ENCODE results near the gene TBX2.
"Not testable (repeated sequence)": the region's sequence is repeated elsewhere in the genome, so short reads cannot be mapped to it uniquely, and the experiment has no call there.

TBX2 gene

DNA sequence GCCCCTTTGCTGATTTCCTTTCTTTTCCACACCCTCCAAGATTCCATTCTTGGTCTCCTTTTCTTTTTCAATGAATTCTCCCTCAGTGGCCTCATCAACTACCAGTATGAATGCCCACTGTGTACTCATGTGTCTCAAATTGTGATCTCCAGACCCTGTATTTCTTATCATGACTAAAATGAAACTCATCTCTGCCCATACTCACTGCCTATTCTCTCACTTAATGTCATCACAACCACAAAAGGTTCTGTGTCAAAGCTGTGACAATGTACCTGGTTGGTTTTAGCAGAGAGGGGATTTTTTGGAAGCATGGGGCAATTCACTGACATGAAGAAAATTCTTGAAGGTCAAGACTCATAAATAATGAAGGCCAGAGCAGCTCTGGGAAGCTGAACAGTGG is 41.1 kb downstream of the TBX2 start:
- no peak for DNase-seq

DNA sequence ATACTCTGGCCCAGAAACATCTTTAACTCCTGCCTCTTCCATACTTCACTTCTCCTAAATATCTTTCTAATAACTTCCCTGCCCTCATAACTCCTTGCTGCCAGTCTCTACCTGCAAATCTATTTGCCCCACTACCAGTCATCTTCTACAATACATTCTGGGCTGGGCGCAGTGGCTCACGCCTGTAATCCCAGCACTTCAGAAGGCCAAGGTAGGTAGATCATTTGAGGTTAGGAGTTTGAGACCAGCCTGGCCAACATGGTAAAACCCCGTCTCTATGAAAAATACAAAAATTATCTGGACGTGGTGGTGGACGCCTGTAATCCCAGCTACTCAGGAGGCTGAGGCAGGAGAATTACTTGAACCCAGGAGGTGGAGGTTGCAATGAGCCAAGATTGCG is 41.9 kb downstream of the TBX2 start:
- not testable (repeated sequence) for DNase-seq

DNA sequence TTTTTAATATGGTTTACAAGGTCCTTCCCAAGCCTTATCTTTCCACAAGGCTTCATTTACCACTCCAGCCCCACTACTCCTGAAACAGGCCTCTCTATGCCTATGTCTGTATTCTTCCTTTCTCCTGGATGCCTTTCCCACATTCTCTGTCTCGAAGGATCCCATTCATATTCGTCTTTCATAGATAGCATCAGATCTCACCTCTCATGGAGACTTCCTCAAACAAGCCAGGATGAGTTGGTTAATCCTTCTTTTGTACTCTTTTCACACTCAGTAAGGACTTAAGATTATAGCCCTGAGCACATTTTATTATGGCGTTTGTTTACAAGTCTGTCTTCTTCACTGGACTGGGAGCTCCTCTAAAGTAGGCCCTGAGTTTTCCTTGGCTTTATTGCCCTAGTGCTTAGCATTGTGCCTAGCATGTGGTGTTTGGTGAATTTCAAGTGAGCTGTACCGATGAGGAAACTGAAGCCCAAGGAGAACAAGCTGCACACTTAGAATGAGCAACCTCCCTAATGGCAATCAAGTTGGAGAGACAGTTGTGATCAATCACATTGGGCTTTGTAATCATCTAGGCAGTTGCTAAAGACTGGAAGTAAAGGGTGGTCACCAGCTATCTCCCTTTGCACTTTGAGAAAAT is 42.6 kb downstream of the TBX2 start:
- DNase-seq = no peak

DNA sequence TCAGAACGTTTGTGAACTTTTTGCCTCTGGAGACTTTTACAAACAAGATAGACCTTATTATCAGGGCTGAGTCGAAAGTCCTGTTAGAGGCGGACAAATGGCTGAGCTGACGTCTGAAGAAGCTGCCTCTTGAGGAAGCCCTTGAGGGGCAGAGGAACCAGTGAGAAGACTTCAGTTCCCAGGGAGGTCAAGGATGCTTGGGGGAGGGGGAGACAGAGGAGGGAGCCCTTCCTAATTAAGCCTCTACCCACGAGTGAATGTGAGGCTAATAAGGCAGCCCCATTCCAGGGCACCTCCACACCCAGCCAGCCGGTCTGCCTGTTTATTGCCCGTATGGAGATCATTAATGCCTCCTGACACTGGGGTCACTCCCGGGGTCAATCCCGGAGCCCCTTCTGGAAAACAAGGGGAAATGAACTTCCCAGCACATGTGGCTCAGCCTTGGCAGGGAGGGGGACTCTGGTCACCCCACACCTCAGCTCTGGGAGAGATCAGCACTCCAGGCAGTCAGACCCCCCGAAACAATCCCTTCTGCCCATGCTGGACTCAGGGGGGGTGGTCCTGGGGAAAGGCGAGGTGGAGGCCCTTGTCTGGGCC is 43.3 kb downstream of the TBX2 start:
- no peak for DNase-seq

DNA sequence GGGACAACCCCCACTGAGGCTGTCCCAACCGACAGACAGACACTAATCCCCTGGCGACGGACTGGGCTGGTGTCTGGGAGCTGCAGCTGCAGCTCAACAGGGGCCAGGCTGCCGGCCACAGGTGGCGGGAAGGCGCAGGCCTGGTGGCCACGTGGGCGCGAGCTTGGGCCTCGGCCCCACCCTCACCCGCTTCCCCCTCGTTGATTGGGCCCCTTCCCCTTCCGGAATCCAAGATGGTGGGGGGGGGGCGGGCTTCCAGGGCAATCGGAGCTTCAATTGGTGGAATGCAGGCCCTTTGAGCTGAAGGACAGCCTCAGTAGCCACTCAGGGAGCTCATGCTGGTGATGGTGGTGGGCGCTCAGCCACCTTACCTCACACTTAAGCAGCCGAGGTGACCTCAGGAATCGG is 43.8 kb downstream of the TBX2 start:
- no peak for DNase-seq

GRCh38 chr17:61444075-61444474 is 44.4 kb downstream of the TBX2 start:
- DNase-seq = no peak

DNA sequence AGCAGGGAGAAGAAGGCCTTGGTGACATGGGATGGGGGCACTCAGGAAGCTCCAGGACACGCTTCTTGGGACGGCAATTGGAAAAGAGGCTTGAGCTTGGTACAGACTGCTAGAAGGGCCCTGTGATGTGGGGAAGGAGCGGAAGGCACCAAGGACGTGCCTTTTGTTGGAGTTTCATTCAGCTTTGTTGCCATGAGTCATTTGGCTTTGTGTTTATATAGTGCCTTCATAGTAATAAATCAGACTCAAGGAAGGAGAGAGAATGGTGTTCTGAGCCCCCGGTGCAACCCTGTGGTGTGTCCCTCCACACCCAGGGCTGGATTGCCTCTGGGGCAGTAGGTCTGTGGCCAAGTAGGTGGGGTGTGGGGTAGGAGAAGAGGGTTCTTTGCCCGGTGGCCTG is 45.2 kb downstream of the TBX2 start:
- no peak for DNase-seq

DNA sequence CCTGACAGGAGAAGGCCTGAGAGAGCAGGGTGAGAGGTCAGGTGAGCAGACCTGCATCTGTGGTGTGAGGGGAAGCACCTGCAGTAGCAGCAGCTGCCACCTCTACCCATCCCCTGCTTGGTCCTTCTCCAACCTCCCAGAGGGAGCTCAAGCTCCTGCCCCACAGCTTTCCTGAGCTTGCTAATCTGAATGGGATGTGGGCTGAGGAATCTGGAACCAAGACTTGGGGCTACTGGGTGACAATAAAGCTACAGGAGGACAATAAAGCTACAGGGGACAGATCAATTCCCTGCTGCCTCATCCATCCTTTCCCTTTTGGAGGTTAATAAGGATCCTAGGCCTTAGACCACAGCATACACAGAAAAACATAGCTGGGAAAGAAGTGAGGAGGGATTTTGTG is 47.7 kb downstream of the TBX2 start:
- no peak for DNase-seq

DNA sequence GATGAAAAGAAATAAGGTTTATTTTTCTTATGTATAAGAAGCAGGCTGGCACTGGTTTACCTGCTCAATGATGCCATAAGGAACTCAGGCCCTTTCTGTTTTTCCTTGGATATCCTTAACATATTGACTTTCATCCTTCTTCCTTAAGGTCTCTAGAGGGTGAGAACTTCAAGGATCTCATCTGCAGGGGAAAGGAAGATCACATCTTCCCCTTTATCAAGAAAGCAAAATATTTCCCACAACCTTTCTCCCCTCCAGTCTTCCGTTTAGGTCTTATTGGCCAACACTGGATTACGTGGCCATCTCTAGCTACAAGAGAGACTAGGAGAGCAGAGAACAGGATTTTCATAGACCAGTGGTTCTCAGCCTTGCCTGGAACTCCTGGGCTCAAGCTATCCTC is 48.4 kb downstream of the TBX2 start:
- DNase-seq = no peak

DNA sequence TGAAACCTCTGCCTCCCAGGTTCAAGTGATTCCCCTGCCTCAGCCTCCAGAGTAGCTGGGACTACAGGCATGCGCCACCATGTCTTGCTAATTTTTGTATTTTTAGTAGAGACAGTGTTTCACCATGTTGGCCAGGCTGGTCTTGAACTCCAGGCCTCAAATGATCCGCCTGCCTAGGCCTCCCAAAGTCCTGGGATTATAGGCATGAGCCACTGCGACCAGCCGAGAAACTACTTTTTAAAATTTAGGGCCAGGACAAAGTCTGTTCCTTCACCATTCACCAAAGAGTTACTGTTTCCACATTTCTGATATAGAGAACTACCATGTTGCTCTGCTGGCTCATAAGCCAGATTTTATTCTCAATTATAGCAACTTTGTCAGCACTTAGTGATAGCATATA is 49.5 kb downstream of the TBX2 start:
- not testable (repeated sequence) for DNase-seq

DNA sequence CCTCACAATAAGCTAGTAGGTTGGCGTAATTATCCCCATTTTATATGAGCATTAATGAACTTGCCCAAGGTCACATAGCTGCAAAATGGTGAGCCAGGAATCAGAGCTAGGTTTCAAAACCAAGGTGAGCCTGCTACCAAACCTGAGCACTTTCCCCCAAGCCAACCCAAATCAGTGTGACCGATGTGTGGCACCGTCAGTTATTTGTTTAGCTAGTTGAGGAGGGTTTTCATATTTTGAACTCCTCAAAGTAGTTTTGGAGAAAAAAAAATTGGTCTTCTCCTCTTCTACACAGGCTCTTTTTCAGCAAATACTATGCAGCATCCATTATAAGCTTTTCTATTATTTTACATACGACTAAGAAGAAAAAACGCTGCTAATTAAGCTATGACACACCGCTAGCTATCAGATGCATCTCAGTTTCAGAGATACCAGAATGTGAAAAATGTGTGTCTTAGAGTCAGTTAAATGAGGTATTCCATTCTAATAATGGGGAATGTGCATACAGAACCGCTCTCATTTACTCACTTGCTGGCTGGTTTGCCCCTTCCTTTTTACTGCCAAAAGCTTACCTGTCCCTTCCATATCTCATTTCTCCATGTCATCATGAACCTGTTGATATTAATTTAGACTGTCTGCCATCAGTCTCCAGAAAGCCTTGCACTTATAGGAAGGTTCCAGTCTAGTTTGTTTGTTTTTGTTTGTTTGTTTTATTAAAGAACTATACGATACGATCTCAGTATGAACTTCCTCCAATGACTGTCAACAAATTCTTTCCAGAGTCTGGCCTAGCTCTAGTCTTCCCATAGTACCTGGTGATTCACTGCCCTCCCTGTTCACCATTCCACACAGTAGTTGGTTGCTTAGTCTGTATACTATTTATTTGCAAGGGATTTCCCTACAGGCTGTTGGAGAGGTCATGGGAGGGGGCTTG is 50.3 kb downstream of the TBX2 start:
- no peak for DNase-seq

DNA sequence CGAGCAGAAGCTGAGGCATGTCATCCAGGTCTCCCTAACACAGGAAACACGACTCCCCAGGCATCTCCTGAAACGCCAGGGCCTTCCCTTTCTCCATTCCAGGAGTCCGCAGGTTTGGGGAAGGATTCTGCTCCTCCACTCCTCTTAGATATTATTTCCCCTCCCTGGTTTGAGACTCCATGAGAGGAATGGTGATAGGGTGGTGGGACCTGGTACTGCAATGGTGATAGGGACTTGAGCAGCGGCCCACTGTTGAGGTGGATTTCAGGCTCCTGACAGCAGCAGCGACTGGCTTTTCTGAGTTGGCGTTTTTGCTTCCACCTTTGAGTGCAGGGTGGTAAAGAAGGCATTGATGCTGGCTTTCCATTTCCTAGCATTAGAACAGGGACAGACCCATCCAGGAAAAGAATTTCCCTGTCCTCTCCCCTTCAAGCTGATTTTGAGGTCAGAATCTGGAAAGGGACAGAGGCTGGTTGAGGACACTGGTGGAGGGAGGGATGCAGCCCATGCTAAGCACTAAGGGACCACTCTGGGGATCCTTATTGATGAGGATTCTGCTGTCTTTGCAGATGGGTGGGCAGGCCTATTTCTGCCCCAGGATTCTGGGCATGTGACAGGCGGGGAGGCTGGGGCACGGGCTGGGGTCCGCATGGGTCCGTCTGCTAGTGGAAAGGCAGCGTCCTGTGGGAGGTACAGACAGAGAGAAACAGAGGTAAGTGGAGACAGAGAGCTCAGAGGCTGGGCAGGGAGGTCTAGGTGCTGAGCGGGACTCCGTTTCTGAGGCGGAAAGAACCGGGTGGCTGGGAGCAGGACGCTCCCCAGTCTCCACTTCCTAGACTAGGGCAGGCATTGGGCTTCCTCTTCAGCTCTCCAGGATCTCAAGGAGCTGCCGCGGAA is 51.2 kb downstream of the TBX2 start:
- DNase-seq = no peak

- no peak for DNase-seq
Observed at GRCh38 chr17:61451538-61452300, 52.1 kb downstream of the TBX2 start.

DNA sequence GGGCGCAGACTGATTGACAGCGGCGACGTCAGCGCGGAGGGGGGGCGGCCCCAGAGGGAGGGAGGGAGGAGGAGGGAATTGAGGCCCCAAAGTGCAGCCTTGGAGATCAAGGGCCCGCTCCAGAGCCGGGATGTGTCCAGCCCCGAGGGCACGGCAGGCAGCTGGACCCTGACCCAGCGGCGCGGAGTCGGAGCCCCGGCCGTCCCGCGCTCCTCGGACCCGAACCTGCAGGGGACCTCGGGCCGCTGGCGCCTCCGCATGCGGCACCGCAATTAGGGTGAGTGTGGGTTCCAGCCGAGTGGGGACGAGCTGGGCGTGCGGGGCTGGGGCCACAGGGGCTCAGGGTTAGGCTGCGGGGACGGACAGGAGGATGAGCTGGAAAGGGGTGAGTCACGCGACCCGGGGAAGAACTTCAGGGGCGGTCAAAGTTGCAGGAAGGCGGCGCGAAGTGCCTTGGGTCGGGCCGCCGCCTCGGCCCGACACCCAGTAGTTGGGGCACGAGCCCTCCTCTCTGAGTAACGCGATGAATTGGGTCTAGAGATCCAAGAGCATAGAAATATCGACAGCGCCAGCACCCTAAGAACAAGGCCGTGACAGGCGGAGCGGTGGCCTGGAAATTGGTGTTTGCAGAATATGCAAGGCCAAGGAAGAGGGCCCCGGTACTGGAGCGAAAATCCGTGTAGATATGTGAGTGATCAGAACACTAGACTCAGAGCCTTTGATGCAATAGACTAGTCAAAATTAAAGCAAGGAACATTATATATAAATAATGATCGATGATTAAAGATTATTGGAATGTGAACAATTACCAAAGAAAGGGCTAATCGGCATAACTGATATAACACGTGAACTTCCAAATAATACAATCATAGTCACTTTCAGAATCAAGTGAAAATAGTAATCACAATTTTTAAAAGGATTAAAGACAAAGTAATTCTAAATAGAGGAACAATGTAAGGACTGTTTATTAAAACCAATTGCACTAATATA is 53.0 kb downstream of the TBX2 start, which contains the start of gene TBX4:
TSS of gene TBX4 (plus strand) at position 122 of the 990 bp plus-strand sequence. CDS start 4,069 bp downstream, outside the sequence.
- DNase-seq = no peak

DNA sequence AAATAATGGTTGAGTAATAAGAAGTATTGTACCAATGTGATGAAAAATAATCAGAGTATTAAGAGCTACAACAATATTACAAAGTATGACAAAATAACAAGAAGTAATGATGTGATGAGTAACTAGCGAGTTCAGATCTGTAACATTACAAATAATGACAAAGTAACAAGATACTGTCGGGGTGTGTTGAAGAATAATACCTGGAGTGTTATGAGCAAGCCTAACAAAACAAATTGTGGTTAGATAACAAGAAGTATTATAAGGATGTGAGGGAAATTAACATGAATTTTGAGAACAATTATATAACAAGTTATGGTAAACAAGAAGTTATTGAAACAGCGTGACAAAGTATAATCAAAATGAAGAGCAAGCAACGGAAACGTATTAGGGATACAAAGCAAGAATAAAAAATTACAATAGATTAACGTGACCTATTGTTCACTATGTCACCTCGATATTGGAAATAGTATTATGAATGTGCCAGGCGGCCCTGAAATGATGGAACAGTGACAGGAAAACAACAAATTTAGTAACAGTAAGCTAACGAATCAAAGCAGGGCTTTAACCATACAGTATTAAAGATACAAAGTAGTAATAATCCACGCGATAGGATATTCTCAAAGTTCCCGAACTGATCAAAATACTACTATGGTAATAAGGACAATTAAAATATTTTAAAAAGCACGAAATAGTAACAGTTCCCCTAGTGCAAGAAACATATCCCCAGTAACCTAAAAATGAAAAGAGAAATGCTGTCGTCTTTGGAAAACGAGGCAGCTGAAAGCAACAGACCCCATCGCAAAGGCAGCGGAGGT is 54.1 kb downstream of the TBX2 start:
- DNase-seq = no peak

DNA sequence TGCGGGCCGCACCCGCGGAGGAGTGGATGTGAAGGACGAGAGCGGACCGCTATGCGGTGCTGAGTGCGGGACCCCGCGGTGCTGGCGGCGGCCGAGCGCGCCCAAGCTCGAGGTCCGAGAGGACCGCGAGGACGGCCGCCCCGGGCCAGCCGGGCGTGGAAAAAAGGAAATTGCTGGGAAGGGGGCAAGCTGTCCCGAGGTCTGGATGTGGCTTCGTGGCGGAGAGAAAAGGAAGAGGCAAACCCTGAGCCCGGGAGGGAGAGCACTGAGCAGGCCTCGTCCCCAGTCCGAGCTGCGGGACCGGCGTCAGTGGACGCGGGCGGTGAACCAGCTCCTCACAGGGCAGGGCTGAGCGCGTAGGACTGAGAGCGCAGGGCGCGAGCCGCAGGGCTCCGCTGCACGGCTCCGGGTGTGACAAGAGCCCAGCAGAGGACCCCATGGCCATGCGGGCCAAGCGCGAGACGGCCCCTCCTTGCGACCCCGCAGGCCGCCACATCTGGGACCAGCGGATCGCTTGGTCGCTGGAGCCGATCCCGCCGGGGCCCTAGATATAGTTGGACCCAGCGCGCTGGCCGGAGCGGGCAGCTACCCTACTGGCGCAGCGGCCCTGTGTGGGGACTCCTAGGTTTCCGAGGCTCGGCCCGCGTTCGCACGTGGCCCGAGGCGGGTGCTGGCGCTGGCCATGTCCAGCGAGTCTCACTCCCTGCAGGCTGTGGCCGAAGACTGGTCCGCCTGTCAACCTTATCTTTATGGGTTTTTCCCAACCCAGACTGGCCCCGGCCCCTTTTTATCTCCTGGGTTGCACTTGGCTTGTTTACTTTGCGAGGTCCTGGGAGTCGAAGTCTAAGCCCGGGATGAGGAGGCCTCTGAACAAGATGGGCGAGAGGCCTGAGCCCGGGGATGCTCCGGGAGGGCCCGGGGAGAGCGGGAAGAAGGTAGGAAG is 55.0 kb downstream of the TBX2 start:
- no peak for DNase-seq

DNA sequence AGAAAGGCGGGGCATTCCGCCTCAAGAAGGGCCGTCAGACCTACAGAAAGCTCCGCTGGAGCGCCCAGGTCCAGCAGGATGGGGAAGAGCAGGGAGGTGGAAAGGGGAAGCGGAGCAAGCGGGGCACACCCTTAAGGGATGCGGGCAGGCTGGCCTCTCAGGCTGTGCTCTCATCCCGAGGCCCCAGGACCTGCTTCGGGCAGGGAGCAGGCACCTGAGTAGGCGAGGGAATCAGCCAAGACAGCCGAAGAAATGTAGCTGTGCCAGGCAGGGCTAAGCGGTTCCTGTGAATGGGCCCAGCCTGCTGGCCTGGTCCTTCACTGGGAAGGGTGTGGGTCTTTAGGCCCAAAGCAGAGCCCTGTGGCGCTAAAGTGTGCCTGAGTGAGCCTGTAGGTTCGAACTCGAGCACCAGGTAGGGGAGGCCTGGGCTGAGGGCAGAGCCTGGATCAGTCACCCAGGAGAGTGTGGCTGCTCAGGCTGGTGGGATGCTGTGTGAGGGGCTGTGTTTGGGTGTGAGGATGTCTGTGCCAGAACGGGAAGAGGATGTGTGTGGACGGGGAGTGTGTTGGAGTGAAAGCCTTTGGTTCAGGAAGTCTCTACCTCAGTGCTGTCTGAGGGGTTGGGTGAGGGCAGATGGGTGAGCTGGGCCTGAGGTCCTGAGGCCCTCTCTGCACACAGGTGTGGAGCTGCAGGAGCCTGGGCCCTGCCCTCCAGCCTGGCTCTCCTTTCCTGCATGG is 55.8 kb downstream of the TBX2 start:
- no peak for DNase-seq

Data from bone marrow (tissue), 2 donors.